Stimulated activated CD8-positive, alpha-beta memory T cell treated with anti-CD3 and anti-CD28 coated beads, Interleukin-4, amount 100 ng/mL, for 48 hours (primary cell): ENCODE results near the gene GNL1.

Experiments
- DNase-seq: peaks from one replicate; pipeline ENCODE4 v3.0.0-alpha.2; 2020

GNL1 gene

GRCh38 chr6:30493643-30494250 lies 62.5 kb downstream of the GNL1 start:
- DNase-seq: peak; percentile 71

DNA sequence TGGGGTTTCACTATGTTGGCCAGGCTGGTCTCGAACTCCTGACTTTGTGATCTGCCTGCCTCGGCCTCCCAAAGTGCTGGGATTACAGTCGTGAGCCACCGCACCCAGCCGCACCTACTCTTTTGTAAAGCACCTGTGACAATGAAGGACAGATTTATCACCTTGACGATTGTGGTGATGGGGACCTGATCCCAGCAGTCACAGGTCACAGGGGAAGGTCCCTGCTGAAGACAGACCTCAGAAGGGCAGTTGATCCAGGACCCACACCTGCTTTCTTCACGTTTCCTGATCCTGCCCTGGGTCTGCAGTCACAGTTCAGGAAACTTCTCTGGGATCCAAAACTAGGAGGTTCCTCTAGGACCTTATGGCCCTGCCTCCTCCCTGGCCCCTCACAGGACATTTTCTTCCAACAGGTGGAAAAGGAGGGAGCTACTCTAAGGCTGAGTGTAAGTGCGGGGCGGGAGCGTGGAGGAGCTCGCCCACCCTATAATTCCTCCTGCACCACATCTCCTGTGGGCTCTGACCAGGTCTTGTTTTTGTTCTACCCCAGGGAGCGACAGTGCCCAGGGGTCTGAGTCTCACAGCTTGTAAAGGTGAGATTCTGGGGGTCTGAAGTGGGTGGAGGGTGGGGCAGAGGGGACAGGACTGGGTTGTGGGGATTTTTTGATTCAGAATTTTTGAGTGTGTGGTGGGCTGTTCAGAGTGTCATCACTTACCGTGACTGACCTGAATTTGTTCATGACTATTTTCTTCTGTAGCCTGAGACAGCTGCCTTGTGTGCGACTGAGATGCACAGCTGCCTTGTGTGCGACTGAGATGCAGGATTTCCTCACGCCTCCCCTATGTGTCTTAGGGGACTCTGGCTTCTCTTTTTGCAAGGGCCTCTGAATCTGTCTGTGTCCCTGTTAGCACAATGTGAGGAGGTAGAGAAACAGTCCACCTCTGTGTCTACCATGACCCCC lies 64.0 kb downstream of the GNL1 start:
- no peak for DNase-seq
